GM10847 (cell line): Measurements from ENCODE around the gene RNF213.

Experiments used
- POLR2A ChIP-seq: IDR thresholded peaks from 2 replicates; pipeline ENCODE4 v1.6.1; 2011; ENCODE audit not compliant: insufficient read length; ENCODE audit errors: extremely low read depth

The RNF213 gene

DNA sequence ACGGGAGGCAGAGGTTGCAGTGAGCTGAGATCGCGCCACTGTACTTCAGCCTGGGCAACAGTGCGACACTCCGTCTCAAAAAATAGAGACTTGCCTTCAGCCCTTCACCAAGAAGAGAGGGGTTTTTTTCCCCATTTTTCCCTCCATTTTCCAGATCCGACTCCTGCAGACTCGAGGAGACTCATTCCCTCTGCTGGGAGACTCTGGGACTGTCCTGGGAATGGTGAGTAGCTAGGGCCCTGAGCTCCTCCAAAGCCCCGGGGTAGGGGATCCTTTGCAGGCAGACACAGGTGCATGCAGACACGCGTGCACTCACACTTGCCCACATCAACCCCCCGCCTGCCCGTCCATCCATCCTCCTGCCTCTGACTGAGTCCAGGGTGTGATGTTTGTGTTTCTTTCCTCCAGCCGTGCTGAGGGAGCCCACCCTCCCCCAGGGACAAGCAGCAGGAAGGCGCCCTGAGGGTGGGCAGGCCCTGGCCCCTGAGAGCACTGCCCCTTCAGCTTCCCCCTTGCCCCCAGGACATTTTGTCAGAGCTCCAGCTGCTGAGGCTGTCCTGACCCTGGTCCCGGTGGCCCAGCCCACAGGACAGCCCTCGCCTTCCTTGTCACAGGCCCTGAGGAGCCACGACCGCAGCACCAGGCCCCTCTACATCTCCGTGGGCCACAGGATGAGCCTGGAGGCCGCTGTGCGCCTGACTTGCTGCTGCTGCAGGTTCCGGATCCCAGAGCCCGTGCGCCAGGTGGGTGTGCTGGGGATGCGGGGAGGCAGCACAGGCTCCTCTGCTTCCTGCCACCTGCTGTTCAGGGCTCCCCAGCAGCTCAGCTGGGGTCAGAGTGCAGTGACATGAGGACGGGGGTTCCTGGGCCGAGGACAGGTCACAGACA is 164.5 kb downstream of the RNF213 start:
- TF ChIP-seq POLR2A = no peak

DNA sequence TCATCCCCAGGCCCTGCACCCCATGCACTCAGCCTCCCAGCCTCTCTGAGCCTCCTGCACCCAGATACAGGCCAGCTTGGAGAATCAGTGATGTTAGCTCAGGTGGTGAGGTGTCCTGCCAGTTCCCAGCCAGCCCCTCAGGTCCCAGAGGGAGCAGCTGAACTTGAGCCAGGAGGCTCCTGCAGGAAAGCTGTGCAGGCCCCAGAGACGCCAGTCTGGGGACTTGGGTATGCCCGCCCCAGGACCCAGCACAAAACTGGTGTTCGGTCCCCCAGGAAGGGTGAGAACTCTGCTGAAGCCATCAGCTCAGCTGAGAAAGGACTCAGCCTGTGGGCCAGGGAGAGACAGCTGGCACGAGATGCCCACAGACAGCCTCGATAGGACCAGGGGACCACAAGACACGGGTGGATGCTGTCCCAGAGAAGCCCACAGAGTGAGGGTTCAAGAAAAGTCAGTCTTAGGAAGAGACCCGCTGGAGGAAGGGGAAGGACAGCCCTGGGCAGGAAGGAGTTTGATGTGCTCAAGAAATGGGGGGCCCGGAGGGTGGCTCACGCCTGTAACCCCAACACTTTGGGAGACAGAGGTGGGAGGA is 165.3 kb downstream of the RNF213 start:
- TF ChIP-seq POLR2A = no peak

DNA sequence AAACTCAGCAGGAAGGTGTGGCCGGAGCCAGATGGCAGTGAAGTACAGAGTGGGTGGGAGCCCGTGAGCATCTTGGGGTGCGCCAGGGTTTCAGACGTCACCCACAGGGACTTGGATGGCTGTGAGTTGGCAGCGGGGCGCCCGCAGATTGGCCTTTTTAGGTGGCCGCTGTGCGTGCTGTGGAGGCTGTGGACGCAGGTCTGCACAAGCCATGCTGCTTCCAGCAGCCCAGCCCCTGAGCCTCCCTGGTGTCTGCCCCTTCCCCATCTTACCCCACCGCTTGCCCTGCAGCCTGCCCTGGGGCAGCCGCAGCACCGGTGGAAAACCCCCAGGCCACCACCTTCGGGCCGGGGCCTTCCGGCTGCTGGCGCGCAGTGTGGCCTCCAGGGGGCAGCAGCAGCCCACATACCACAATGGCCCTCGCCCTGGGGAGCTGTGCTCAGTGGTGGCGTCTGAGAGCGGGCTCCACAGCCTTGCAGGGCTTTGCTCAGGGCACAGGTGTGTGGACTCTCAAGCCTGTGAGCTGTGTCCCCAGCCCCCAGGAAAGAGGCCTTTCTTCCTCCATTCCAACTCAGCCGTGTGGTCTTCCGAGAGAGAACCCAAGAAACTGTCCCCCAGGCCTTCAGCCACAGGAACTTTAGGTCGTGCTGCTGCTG is 166.1 kb downstream of the RNF213 start:
- no peak for TF ChIP-seq POLR2A

DNA sequence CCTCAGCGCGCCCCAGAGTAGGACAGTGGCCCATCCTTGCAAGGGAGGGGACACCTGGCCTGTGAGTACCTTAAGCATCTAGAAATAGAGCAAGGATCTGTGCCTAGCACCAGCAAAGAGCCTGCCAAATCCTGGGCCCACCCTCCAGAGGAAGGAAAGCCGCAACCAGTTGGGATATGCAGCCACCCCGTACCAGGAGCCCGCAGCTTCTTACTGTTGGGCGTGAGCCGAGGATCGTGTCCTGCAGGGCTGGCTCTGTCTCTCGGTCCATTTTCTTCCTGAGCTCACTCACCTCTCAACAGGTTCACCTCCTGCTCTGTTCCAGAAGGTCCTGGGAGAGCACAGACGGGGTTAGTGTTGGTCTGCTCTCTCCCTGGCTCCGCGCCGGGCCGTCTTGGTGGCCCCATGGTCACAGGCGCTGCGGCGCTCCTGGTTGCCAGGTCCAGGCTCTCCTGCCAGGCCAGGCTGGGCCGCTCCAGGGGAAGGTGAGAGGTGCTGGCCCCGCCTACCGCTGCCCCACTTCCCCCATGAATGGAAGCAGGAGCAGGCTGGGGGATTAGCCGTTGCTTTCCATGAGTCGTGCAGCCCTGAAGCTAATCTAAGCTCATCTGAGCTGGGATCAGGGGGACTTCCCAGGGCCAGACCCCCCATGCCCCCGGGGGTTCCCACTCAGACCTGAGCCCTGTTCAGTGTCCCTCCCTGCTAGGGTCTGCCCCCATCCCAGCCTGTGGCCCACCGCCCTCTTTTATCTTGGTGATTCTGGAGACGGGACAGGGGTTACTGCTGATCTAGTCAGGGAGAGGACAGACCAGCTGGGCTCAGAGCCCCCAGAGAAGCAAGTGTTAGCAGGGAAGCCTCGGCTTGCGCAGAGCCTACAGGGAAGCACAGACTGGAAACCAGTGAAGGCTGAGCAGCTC is 167.0 kb downstream of the RNF213 start:
- no peak for TF ChIP-seq POLR2A

DNA sequence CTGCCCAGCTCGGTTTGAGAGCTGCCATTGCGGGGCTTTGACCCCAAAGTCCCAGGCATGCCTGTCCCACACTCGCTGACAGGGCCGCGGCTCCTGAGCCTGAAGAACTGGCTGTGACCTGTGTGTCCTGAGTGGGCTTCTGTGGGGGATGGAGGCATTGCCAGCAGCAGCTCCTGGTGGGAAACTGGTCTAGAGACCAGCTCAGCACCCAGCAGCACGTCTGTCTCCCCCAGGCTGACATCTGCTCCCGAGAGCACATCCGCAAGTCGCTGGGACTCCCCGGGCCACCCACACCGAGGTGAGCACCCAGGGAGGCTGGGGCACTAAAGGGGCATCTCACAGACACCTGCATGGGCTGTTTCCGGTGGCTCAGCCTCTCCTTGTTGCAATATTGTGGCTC is 167.7 kb downstream of the RNF213 start:
- TF ChIP-seq POLR2A = no peak

DNA sequence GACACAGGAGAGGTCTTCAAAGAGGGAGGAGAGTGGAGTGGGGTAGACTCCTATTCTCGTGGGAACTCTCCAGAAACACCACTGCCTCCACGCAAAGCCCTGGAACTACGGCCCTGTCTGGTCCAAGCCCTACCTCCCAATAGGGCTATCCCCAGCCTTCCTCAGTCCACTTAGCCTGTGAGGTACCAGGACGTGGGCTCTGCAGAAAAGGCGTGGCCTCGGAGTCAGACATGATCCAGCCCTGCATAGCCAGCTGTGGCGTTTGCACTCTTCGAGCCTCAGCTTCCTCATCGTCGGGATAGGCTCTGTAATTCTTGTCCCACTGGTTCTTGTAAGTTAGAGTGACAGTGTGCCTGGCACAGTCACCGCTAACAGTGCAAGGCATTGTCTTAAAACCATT is 168.1 kb downstream of the RNF213 start:
- TF ChIP-seq POLR2A = no peak

DNA sequence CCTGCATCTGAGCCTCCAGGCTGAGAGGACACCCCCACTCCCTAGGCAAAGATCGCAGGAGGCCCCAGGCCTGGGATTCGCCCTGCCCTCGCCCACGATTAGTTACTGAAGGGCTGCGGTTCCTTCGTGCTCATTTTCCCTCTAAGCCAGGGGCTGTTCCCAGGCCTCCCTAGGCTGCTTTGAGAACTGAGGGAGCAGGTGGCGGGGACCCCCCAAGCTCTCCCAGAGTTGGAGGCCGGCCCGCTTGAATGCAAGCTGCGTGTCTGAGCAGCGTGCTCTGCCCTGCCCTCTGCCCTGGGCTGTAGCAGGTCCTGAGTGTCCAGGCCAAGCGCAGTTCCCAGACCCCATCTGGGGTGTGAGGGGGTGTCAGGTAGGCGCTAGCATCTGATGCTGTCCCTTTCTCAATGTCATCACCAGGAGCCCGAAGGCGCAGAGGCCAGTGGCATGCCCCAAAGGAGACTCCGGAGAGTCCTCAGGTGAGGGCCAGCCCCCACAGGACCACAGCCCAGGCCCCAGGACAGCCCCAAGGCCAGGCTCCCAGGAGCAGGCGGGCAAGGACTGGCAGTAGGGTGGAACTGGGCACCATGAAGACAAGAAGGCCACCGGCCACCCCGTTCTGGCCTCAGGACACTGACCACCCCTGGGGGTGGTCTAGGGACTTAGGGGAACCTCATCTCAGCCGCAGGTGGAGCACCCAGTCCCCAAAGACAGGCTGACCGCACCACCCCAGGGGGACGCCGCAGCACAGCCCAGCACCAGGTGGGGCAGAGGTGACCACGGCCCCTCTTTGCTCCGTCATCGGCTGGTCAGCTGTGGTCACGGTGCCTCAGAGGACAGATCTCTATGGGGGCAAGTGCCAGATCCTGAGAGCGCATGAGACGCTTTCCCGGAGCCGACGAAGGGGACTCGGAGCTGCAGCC is 169.0 kb downstream of the RNF213 start:
- TF ChIP-seq POLR2A = no peak

DNA sequence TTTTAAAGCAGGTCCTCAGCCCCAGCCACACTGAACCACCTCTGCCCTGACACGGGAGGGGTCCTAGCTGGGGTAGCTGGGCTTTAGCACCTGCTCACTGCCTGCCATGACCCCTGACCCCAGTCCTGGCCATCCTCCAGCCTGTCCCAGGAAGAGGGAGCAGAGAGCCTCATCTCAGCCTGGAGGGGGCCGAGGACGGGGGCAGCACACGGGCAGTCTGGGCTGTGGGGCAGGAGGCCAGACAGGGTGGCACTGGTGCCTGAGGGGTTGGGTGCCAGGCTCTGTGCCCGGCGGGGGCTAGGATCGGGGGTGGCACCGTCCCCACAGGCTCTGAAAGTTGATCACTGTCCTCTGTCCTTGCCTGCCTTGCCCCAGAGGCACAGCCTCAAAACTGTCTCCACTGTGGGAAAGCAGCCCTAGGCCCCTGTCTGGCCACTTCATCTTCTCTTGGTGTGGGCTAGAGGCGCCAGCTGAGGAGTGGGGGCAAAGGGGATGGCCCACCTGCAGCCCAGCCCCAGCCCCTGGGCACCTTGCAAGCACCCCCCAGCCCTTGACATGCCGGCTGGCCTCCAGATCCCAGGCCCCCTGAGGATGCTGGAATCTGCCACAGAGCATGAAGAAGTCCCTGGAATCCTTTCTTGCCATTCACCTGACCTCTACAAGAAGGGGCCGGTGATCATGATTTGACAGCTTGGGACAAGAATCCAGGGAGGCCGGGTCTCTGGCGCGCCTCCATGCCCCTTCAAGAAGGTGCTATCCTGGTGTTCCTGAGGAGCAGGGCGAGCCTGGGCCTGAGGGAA is 170.0 kb downstream of the RNF213 start:
- no peak for TF ChIP-seq POLR2A

DNA sequence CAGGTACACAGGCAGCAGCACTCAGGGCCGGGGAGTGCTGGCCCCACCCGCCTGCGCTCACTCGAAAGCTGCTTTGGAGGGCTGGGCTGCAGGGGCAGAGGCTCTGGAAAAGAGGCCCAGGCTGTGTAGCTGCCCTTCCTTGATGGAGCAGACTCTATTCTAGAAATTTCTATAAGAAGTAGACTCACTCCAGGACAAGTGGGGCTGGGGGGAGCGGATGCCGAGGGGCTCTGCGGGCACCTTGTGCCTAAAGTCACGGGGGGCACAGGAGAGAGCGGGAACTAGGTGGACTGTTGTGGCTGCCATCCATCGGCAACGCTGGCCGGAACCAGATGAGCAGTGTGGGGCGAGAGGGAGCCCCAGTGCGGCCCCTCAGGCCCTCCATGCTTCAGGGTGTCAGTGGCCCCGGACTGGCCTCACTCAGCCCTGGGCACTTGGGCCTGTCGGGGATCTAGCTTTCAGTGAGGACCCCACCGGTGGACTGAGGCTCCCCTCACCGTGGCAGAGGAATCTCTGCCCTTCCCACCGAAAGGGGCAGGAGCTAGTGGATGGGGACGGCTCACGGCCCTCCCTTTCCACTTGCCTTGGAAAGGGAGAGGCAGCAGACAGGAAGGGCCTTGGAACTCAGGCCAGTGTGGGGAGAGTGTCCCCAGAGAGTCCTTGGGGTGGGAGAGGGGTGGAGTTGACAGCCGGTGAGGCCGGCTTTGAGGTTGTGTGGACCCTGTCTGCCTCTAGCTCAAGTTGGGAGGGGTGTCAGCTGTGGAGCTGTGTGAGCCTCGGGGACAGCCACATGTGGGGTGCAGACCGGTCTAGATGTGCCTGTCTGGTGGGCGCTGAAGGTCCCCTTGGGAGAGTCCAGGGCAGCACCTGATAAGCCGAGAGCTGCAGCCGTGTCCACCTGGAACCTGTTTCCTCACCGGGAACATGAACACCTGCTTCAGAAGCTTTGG is 170.9 kb downstream of the RNF213 start:
- no peak for TF ChIP-seq POLR2A

DNA sequence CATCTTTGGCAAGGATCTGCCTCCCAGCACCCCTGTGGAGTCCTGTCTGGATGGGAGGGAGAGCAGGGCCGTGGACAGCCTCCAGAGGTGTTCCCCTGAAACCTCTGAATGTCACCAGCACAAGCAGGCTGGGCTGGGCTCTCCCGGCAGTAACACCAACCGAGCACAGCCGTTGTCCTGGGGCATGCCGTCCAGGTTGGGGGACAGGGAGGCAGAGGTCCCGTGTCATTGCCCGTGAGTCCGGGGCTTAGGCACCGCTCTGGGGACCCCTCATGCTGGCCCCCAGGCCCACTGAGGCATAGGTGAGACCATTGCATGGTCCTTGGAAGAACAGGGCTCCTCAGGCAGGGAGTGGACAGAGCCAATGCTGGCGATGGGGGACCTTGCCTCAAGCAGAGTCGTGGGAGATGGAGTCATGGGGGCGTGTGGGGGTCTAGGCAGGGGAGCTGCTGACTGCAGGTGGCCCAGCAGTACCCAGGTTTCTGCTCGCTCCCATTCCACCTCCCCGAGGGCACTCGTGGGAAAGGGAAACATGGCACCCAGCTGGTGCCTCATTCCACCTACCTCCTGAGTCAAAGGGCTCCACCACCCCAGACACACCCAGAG is 171.8 kb downstream of the RNF213 start:
- no peak for TF ChIP-seq POLR2A

DNA sequence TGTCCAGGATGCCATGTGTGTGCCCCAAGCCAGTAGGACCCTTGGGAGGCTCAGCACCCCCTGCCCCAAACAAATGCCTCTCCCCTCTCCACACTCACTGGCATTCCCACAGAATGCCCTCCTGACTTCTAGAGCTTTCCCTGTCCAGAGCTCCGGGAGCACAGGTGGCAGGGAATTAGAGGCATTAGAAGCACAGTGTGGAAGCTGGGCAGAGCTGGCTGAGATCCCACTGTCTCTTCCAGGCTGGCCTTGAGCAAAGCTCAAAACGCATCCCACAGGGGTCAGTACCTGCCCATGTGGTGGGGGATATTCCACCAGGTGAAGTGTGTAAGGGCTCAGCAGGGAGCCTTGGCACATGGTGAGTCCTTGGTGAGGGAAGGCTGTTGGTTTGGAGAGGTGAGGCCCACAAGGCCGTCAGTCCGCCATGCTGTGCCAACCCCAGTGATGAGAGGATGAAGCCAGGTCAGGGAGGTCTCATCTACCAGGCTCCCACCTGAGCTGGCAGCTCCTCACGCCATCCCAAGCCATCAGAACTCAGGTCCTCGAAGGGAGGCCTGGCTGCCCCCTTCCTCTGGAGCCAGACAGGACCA is 172.4 kb downstream of the RNF213 start:
- TF ChIP-seq POLR2A = no peak
